Activated B cell treated with CpG ODN at 0.5 μM for 24 hours (primary cell): Measurements from ENCODE around the gene CNDP1. TPM values are rescaled to one million over a fixed set of nuclear protein-coding genes. Genes with fewer than 3 reads are reported as not detected.
"Not testable (repeated sequence)": the region's sequence is repeated elsewhere in the genome, so short reads cannot be mapped to it uniquely, and the experiment has no call there.

ENCODE experiments used
- ATAC-seq: fragments of 200-7000 bp; cut with Tn5 transposase; one replicate; pipeline ENCODE4 v1.10.0; 2021; ENCODE audit warnings: low read depth, mild to moderate bottlenecking, moderate library complexity
- CTCF ChIA-PET: fragments of 350-600 bp; sonication (Branson Sonifier 250); formaldehyde crosslinking; loops from one replicate; lab custom pipeline; 2021; ENCODE audit warnings: antibody characterized with exemption; lab: Charles Lee
- POLR2A ChIA-PET: fragments of 350-600 bp; sonication (Branson Sonifier 250); formaldehyde crosslinking; loops from one replicate; lab custom pipeline; 2021; ENCODE audit warnings: antibody characterized with exemption; lab: Charles Lee
- DNase-seq: peaks from one replicate; pipeline ENCODE4 v3.0.0; 2022
- H3K27ac Mint-ChIP-seq: one replicate; pipeline ENCODE4 v1.8.0; 2020; ENCODE audit warnings: mixed read lengths
- H3K27me3 Mint-ChIP-seq: one replicate; pipeline ENCODE4 v1.8.0; 2021; ENCODE audit warnings: mixed read lengths
- H3K36me3 Mint-ChIP-seq: one replicate; pipeline ENCODE4 v1.8.0; 2021; ENCODE audit warnings: low read depth, mixed read lengths
- H3K4me1 Mint-ChIP-seq: one replicate; pipeline ENCODE4 v1.8.0; 2021; ENCODE audit warnings: mixed read lengths
- H3K4me3 Mint-ChIP-seq: one replicate; pipeline ENCODE4 v1.8.0; 2020; ENCODE audit warnings: mild to moderate bottlenecking, mixed read lengths
- H3K9me3 Mint-ChIP-seq: one replicate; pipeline ENCODE4 v1.8.0; 2020; ENCODE audit warnings: mixed read lengths
- CTCF ChIP-seq: fragments of 200-600 bp; IDR thresholded peaks from one replicate; pipeline ENCODE4 v1.8.0; 2022; ENCODE audit warnings: antibody characterized with exemption, mild to moderate bottlenecking
- intact Hi-C: fragments of 100-400 bp; cut with micrococcal nuclease; formaldehyde crosslinking; loops from one replicate; pipeline ENCODE4 v1.15.1; 2024
- total RNA-seq: library from RNA; stranded (reverse); gene quantifications from 2 replicates; pipeline ENCODE4 v1.2.3, GENCODE V29; 2022

Gene CNDP1
- total RNA-seq, 1 donor from 2014 or later: 0.33 TPM

- Mint-ChIP-seq H3K27me3 (no peaks in the 10 kb centered on the region), H3K27ac (no peak overlapping the region), H3K36me3 (peaks cover 75% of the 10 kb centered on the region), H3K4me1 (peaks cover 4% of the 10 kb centered on the region), H3K9me3 (no peaks in the 10 kb centered on the region), H3K4me3 (no peak overlapping the region)
- POLR2A ChIA-PET: no interaction called here
- ATAC-seq (no peak), DNase-seq (no peak)
- intact Hi-C loops: no loop called here
- no peak for TF ChIP-seq CTCF
- CTCF ChIA-PET: no interaction called here
Observed at GRCh38 chr18:74520096-74520833, 14.0 kb upstream of the CNDP1 start.

GRCh38 chr18:74521068-74521725 is 13.1 kb upstream of the CNDP1 start:
- no peaks in the 10 kb centered on the region for H3K9me3 Mint-ChIP-seq
- H3K36me3 Mint-ChIP-seq: peaks cover 67% of the 10 kb centered on the region
- H3K27me3 Mint-ChIP-seq: no peaks in the 10 kb centered on the region
- no peak for ATAC-seq
- DNase-seq: no peak
- no peak for TF ChIP-seq CTCF
- H3K27ac Mint-ChIP-seq: no peak overlapping the region
- peaks cover 4% of the 10 kb centered on the region for H3K4me1 Mint-ChIP-seq
- CTCF ChIA-PET: no interaction called here
- intact Hi-C loops: no loop called here
- no peak overlapping the region for H3K4me3 Mint-ChIP-seq
- POLR2A ChIA-PET: no interaction called here

- Mint-ChIP-seq H3K27me3 (no peaks in the 10 kb centered on the region), H3K27ac (no peak overlapping the region), H3K4me3 (no peak overlapping the region), H3K9me3 (no peaks in the 10 kb centered on the region), H3K4me1 (peaks cover 4% of the 10 kb centered on the region), H3K36me3 (peaks cover 52% of the 10 kb centered on the region)
- ATAC-seq (no peak), DNase-seq (no peak)
- TF ChIP-seq CTCF: no peak
- POLR2A ChIA-PET: interaction anchor here (0.9 kb wide), 1 partner anchor 26 kb away, joined by 3 read pairs; the partner anchor contains the start of gene CNDP2
- intact Hi-C loops: no loop called here
- CTCF ChIA-PET: no interaction called here
Observed at GRCh38 chr18:74522635-74523548, 11.4 kb upstream of the CNDP1 start.

GRCh38 chr18:74524097-74524496 is 10.2 kb upstream of the CNDP1 start:
- Mint-ChIP-seq H3K36me3 (peaks cover 41% of the 10 kb centered on the region), H3K9me3 (no peaks in the 10 kb centered on the region), H3K4me1 (peaks cover 4% of the 10 kb centered on the region), H3K27ac (peak overlapping the region; percentile 33), H3K27me3 (no peaks in the 10 kb centered on the region), H3K4me3 (no peak overlapping the region)
- intact Hi-C loops: no loop called here
- ChIA-PET POLR2A (no interaction called here), CTCF (no interaction called here)
- ATAC-seq (no peak), DNase-seq (no peak)
- no peak for TF ChIP-seq CTCF

GRCh38 chr18:74524915-74525314 is 9.4 kb upstream of the CNDP1 start:
- intact Hi-C loops, H3K27ac Mint-ChIP-seq, DNase-seq, H3K27me3 Mint-ChIP-seq, ATAC-seq, CTCF ChIA-PET, H3K4me3 Mint-ChIP-seq, POLR2A ChIA-PET, H3K9me3 Mint-ChIP-seq, H3K4me1 Mint-ChIP-seq: not testable (repeated sequence)
- peaks cover 33% of the 10 kb centered on the region for H3K36me3 Mint-ChIP-seq
